Esophagus (tissue), 2 donors: ENCODE data around the gene TPRN. TPM values are rescaled to one million over a fixed set of nuclear protein-coding genes. Genes with fewer than 3 reads are reported as not detected.

Source experiments
- H3K27ac ChIP-seq, 2 donors: one replicate each; pipeline ENCODE4 v1.5.1; 2013; ENCODE audit warnings: low read depth in 2 of 2, mild to moderate bottlenecking in 2 of 2, inconsistent platforms in 1 of 2, low read length in 1 of 2, moderate library complexity in 1 of 2
- H3K27me3 ChIP-seq, 2 donors: one replicate each; pipeline ENCODE4 v1.6.1; 2013; ENCODE audit warnings: low read length in 2 of 2, control low read depth in 1 of 2, mild to moderate bottlenecking in 1 of 2; ENCODE audit not compliant: insufficient read depth in 2 of 2, control insufficient read depth in 1 of 2
- H3K36me3 ChIP-seq, 2 donors: one replicate each; pipeline ENCODE4 v1.6.1; 2013; ENCODE audit warnings: low read length in 1 of 2; ENCODE audit not compliant: control insufficient read depth in 2 of 2, insufficient read depth in 2 of 2
- H3K4me1 ChIP-seq, 2 donors: one replicate each; pipeline ENCODE4 v1.6.1; 2013; ENCODE audit warnings: low read length in 1 of 2; ENCODE audit not compliant: control insufficient read depth in 2 of 2, insufficient read depth in 2 of 2
- H3K4me3 ChIP-seq, 2 donors: one replicate each; pipeline ENCODE4 v1.5.1; 2013; ENCODE audit warnings: low read length in 2 of 2, mild to moderate bottlenecking in 2 of 2, low read depth in 1 of 2, moderate library complexity in 1 of 2
- H3K9me3 ChIP-seq, 2 donors: one replicate each; pipeline ENCODE4 v1.6.1; 2013; ENCODE audit warnings: mild to moderate bottlenecking in 2 of 2, low read depth in 1 of 2, low read length in 1 of 2, moderate library complexity in 1 of 2; ENCODE audit not compliant: control insufficient read depth in 2 of 2, insufficient read depth in 1 of 2
- WGBS, 2 donors: extraction: QIAGEN DNeasy Blood & Tissue Kit; methylation state at CpG; one replicate each; pipeline ENCODE4 v1.1.7; 2013; 5-methylcytosine and 5-hydroxymethylcytosine counted together
- polyA plus RNA-seq, 2 donors: library from polyadenylated mRNA; stranded (reverse); fragments of 200-250 nt; gene quantifications; one replicate each; pipeline ENCODE4 v1.2.3, GENCODE V29; 2013
- donor health status: healthy with polysubstance abuse.
- donor health status: Bipolar disorder and iron deficiency.

Gene TPRN
- polyA plus RNA-seq, 2 donors = 12.8 to 19.9 TPM

DNA sequence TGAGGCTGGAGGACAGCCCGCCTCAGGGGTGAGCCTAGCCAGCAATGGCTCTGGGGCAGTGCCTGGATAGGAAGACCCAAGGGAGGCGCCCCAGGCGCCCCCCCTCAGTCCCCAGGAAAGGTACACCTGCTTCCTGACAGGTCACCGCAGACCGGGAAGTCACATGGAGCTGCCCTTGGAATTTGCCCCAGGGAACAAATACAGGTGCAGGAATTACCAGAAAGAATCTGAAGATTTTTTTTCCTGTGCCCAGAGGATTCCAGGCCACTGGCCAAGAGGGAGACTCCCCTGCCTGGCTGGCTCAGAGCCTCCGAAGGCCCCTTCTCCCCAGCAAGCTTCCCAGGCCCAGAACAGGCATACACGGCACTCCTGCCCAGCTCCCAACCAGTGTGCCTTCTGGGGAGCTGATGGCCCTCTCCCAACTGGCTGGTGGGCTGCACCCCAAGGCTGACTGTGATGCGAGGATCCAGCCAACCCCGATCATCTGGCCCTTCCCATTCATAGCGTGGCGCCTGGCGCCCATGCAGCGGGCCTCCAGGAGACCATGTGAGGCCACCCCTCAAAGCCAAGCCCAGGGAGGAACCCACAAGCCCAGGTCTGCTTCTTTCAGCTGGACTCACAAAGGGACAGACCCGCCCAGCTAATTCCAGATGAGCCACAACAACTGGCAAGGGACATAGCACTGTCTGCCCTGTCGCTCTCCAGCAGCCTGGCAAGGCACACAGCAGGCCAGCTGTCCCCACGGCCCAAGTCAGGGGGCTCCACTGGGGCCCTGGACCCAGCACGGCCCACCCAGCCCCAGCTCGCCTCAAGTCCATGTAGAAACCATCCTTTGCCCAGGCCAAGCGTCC, 2.3 kb downstream of the TPRN start:
- no peaks in the 10 kb centered on the region for H3K9me3 ChIP-seq
- no peaks in the 10 kb centered on the region for H3K36me3 ChIP-seq
- WGBS, 2 donors = 51 to 65% methylated on average over 19 of the region's 19 CpGs
- H3K4me3 ChIP-seq = peak overlapping the region; percentile 45 to 75
- H3K4me1 ChIP-seq = peaks cover 29 to 51% of the 10 kb centered on the region in 2 donors
- H3K27ac ChIP-seq = peak overlapping the region; percentile 55 to 78
- no peaks in the 10 kb centered on the region for H3K27me3 ChIP-seq

DNA sequence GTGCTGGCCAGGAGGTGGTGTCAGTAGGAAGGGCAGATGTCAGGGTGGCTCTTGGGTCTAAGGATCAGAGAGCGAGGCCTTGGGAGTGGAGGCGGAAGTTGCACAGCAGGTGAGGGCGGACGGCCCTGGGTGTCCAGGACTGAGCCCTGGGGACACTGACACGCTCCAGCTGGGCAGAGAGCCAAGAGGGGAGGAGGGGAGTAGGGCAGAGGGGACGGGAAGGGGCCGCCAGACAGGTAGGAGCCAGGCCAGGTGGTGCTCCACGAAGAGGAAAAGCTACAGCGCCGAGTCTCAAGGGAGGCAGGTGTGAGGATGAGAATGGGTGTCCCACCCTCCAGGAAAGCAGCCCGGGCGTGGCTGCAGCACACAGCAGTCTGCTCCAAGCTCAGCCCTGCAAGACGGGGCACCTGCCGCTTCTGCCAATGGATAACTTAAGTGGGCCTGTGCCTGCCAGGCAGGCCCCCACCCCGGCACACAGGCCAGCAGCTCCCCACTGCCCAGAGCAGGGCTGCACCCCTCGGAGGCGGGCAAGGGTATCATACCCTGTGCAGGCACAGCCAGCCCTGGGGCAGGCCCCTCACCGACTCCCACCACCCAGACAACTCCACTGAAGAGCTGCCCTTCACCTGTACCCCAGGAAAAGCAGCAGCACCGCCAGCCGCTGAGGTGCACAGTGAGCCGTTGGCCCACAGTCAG, 4.9 kb downstream of the TPRN start:
- 46 to 57% methylated on average over 21 of the region's 21 CpGs for WGBS, 2 donors
- Histone ChIP-seq H3K9me3 (no peaks in the 10 kb centered on the region), H3K27ac (peak overlapping the region; percentile 87 to 91), H3K36me3 (peaks cover 2 to 16% of the 10 kb centered on the region in 2 donors), H3K27me3 (no peaks in the 10 kb centered on the region), H3K4me1 (peaks cover 29 to 51% of the 10 kb centered on the region in 2 donors), H3K4me3 (peak overlapping the region in 1 of 2 donors; percentile 25)

DNA sequence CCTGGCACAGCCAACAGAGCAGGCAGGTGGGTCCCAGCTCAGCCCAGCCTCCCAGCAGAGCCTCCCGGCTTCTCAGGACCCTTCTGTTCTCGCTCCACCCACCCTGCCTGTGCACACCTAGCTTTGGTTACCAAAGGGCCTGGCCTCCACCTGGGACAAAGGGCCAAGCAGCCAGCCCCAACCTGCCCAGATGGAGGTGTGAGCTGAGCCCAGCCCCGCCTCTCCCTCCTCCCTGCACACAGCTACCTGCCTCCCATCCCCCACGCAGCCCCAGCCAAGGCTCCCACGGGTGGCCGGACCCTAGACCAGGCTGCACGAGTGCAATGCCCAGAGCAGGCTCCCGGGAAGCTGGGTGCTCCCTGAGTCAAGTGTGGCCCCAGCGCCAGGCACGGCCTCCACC, 5.6 kb downstream of the TPRN start:
- H3K4me1 ChIP-seq = peaks cover 30 to 58% of the 10 kb centered on the region in 2 donors
- peaks cover 3 to 24% of the 10 kb centered on the region in 2 donors for H3K36me3 ChIP-seq
- H3K27me3 ChIP-seq = no peaks in the 10 kb centered on the region
- H3K4me3 ChIP-seq = peak overlapping the region; percentile 17 to 31
- peak overlapping the region; percentile 87 to 91 for H3K27ac ChIP-seq
- H3K9me3 ChIP-seq = no peaks in the 10 kb centered on the region
- WGBS, 2 donors = 47 to 51% methylated on average over 10 of the region's 10 CpGs

DNA sequence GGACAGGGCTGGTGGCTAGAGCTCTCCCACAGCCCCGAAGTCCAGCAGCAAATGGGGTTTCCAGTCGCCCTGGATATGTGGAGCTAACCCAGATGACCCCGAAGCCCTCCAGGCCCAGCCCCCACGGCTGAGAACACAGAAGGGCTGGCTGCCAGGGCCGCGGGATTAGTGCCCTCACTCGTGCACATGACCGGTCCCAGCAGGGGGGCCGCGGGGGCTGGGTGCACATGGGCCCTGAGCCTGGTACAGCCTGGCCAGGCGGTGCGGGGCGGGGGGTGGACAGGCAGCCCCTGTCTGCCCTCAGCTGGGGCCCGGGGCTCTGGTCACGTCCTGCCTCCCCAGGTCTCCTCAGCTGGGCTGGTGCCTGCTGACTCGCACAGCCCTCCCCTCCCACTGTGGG, 6.2 kb downstream of the TPRN start:
- Histone ChIP-seq H3K9me3 (no peaks in the 10 kb centered on the region), H3K4me1 (peaks cover 32 to 60% of the 10 kb centered on the region in 2 donors), H3K36me3 (peaks cover 3 to 26% of the 10 kb centered on the region in 2 donors), H3K4me3 (peak overlapping the region in 1 of 2 donors; percentile 31), H3K27ac (peak overlapping the region; percentile 87 to 91), H3K27me3 (no peaks in the 10 kb centered on the region)
- 41 to 45% methylated on average over 15 to 16 of the region's 16 CpGs for WGBS, 2 donors

DNA sequence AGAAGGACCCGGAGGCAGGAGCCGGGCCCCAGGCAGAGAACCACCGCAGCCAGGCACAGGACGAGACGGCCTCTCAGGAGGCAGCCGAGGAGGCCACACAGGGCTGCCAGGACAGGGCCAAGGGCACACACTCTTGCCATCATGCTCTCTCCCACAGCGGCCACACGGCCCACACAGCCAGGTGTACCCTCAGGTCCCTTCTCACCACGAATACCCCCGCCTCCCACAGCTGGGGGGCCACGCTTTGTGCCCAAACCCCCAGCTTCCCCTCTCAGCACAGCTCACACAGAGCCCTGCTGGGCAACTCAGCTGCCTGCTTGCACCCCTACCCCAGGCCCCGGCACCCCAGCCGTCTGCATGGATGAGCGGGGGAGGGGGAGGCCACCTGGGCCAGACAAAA, 6.8 kb downstream of the TPRN start:
- WGBS, 2 donors = 75 to 80% methylated on average over 12 to 14 of the region's 14 CpGs
- Histone ChIP-seq H3K4me1 (peaks cover 26 to 56% of the 10 kb centered on the region in 2 donors), H3K9me3 (no peaks in the 10 kb centered on the region), H3K27me3 (no peaks in the 10 kb centered on the region), H3K27ac (no peak overlapping the region), H3K36me3 (peaks cover 3 to 26% of the 10 kb centered on the region in 2 donors), H3K4me3 (no peak overlapping the region)

DNA sequence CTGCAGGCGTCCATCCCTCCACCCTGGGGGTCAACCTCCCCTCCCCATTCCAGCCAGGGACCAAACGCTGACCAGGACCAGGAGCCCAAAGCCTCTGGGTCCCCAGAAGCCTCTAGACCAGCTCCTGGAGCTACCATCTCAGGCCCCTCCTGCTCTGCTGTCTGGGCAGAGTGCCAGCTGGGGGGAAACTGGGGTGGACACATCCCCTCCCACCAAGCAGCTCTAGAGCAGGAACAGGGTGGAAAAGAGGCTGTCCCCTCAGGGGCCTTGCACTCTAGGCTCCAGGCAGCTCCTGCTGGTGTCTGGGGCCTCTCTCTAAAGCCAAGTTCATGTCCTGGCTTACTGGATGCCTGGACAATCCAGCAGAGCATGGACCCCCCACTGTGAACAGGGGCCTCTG, 7.7 kb downstream of the TPRN start:
- Histone ChIP-seq H3K36me3 (peaks cover 3 to 26% of the 10 kb centered on the region in 2 donors), H3K4me3 (no peak overlapping the region), H3K27me3 (no peaks in the 10 kb centered on the region), H3K27ac (no peak overlapping the region), H3K9me3 (no peaks in the 10 kb centered on the region), H3K4me1 (peaks cover 17 to 50% of the 10 kb centered on the region in 2 donors)
- 72 to 93% methylated on average over 2 of the region's 2 CpGs for WGBS, 2 donors

DNA sequence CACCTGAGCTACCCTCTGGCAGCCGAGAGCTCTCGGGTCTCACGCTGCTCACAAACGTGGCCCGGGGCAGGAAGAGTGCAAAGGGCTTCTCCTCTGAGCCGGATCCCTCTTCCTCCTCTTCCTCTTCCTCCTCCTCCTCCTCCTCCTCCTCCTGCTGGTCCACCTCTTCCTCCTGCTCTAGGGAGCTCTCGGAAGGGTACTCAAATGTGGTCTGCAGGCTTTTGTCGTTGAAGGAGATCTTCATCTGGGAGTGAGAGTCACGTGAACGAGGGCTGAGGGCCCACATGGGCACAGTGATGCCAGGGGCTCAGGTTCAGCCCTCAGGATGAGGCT, 8.1 kb downstream of the TPRN start:
- peaks cover 16 to 48% of the 10 kb centered on the region in 2 donors for H3K4me1 ChIP-seq
- H3K27me3 ChIP-seq = no peaks in the 10 kb centered on the region
- no peaks in the 10 kb centered on the region for H3K9me3 ChIP-seq
- H3K4me3 ChIP-seq = no peak overlapping the region
- peaks cover 3 to 26% of the 10 kb centered on the region in 2 donors for H3K36me3 ChIP-seq
- 80 to 84% methylated on average over 10 of the region's 10 CpGs for WGBS, 2 donors
- no peak overlapping the region for H3K27ac ChIP-seq

DNA sequence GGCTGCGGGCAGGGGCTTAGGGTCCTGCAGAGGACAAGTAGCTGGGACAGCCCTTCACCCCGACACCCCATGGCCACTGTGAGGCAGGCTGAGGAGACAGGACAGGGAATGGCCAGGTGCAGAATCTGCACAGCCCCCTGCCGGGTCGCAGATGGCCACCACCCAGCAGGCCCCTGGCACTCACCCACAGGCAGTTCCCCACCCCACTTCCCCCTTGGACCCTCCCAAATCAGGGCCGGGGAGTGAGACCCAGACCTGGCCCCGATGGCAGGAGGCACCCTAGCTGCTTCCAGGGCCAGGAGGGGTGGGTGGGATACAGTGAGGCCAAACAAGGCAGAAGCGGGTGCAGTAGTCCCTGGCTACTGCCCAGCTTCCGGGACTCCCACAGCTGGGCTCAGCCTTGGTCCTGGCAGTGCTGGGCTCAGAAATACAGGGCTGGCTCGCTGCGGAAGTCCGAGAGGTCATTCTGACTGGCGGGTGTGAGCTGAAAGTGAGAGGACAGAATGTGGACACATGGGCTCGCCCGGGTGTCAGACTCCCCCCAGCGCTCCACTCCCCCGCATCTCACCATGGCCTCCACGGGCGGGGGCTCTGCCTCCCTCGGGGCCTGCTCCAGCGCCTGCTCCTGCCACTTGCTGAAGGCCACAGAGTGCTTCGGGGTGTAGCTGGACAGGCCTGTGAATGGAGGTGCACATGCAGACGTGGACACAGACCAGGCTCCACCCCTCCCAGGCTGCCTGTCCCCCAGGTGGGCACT, 8.7 kb downstream of the TPRN start:
- Histone ChIP-seq H3K4me3 (no peak overlapping the region), H3K27ac (peak overlapping the region in 1 of 2 donors; percentile 34), H3K4me1 (peaks cover 20 to 51% of the 10 kb centered on the region in 2 donors), H3K36me3 (peaks cover 3 to 28% of the 10 kb centered on the region in 2 donors), H3K27me3 (no peaks in the 10 kb centered on the region), H3K9me3 (no peaks in the 10 kb centered on the region)
- 84% methylated on average over 20 to 22 of the region's 22 CpGs for WGBS, 2 donors

DNA sequence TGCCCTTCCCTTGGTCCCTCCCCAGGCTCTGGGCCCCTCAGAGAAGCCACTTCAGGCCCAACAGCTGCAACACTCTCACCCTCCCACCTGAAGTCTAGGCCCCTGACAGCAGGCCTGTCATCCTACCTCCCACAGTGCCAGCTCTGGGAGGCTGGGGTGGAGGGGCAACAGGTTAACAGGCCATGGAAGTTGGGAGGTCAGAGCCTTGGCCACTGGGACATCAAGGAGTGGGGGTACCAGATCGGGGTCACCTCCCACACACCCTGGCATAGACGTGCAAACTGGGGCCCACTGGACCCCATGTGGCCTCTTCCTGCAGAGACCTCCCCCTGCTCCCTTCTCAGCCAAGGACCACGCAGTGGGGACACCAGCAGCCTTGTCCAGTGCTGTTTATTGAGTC, 9.3 kb downstream of the TPRN start:
- H3K27ac ChIP-seq = peak overlapping the region in 1 of 2 donors; percentile 34
- H3K4me1 ChIP-seq = peaks cover 19 to 54% of the 10 kb centered on the region in 2 donors
- 66 to 74% methylated on average over 3 of the region's 3 CpGs for WGBS, 2 donors

More for the DNA sequence above, 9.3 kb downstream of the TPRN start:
- Histone ChIP-seq H3K9me3 (no peaks in the 10 kb centered on the region), H3K4me3 (no peak overlapping the region), H3K27me3 (no peaks in the 10 kb centered on the region), H3K36me3 (peaks cover 3 to 31% of the 10 kb centered on the region in 2 donors)
